Stimulated activated CD4-positive, alpha-beta T cell treated with anti-CD3 and anti-CD28 coated beads, Interleukin-4, amount 100 ng/mL, for 24 hours (primary cell): ENCODE measurements around the gene ZFP36L2.

ENCODE experiments used
- DNase-seq: peaks from one replicate; pipeline ENCODE4 v3.0.0-alpha.2; 2020

The ZFP36L2 gene, protein sequence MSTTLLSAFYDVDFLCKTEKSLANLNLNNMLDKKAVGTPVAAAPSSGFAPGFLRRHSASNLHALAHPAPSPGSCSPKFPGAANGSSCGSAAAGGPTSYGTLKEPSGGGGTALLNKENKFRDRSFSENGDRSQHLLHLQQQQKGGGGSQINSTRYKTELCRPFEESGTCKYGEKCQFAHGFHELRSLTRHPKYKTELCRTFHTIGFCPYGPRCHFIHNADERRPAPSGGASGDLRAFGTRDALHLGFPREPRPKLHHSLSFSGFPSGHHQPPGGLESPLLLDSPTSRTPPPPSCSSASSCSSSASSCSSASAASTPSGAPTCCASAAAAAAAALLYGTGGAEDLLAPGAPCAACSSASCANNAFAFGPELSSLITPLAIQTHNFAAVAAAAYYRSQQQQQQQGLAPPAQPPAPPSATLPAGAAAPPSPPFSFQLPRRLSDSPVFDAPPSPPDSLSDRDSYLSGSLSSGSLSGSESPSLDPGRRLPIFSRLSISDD

DNA sequence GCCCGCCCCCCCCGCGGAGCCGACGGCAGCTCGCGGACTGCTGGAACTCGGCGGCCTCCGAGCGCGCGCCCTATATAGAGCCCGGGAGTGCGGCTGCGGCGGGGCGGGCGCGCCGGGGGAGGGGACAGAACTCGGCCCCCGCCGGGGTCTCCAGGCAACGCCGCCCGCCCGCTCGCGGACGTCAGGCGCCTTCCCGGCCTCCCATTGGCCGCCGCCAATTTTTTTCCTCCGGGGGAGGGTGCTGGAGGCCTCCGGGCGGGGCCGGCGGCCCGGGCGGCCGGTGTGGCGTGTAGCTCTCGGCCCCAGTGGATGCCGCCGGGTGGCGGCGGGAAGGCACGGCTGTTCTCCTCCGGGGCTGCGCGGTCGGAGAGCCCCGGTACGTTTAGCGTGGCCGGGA is at the start of gene ZFP36L2:
Gene ZFP36L2 (minus strand): TSS at position 49 of the 397 bp plus-strand sequence. CDS start 291 bp downstream, outside the sequence.
- peak; percentile 94 for DNase-seq

DNA sequence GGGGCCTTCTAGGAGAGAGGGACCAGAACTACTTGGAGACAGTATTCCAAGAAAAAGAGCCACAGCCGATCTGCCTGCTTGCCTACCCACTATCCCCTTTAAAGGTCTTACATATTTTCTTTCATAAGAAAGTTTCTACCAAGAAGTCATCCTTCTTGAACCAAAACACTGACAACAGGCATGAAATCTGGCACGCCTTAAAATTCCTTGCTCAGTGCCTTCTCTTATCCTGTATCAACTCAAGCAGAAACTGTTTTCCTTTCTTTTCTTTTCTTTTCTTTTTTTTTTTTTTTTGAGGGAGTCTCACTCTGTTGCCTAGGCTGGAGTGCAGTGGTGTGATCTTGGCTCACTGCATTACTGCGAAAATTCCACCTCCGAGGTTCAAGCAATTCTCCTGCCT is 48.3 kb upstream of the ZFP36L2 start:
- DNase-seq, result no peak

GRCh38 chr2:43274055-43274454 is 47.6 kb upstream of the ZFP36L2 start:
- no peak for DNase-seq

DNA sequence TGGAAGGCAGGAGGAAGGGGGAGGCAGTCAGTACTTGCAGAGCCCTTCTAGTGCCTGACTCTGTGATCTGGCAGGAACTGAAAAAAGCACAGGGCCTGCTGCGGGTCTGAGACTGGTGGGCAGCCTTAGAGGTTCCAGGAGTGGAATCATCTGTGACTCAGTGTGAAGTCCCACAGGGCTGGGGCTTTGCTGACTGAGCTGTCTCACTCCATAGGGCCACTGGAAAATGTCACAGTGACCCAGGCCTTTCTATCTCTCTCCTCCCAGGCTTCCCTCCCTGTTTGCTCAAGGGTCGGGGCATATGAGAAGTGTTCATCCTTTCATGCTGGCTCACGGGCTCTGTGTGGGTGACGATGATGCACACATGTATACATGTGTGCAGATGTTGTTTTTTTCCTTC is 47.1 kb upstream of the ZFP36L2 start:
- DNase-seq, result no peak

DNA sequence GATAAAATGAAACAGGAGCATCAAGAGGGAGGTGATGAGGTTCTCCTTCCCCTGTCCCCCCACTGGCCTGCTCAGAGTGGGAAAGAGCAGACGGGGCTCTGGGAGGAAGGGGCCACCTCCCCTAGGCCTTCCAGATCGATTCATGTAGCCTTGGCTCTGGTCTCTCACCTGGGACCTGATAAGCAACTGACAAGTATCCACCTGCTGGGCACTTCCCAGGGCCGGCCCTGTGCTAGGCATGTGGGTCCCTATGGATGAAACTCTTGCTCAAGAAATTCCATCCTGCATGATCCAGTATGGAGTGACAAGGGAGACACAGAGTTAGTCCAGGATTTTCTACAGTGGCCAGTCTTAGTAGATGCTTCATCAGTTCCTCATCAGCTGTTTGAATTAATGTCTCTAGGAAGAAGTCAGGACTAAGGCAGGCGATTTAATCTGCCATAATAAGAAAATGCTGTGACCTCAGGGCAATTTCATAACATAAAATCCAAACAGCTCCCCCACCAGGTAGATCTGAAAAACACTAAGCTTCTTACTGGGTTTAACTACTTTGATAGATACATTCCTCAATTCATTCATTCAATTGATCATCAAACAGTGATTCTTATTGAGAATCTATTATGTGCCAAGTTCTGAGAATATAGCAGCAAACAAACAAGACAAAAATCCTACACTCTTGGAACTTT is 44.7 kb upstream of the ZFP36L2 start:
- no peak for DNase-seq

GRCh38 chr2:43270461-43270860 is 44.1 kb upstream of the ZFP36L2 start:
- DNase-seq, result no peak

DNA sequence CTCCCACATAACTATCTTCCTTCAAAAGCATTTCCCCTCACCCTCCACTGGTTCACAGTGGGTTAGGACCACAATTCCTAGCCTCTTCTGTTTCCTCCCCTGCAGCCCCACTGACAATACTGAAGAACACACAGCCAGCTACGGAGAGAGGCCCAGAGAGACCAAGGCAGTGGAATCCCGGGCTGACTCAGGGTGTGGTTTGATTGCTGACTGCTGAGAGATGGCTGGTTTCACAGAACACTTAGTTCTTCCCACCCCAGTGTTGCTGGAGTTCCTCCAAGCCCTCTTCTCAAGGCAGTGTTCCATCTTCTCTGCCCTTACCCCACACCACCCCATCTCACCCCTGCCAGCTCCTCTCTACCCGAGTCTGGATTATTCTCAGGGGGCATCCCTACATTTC is 43.3 kb upstream of the ZFP36L2 start:
- DNase-seq, result no peak

GRCh38 chr2:43269074-43269572 is 42.7 kb upstream of the ZFP36L2 start:
- no peak for DNase-seq

GRCh38 chr2:43268066-43268953 is 41.9 kb upstream of the ZFP36L2 start:
- DNase-seq, result no peak

- no peak for DNase-seq
These were observed 41.0 kb upstream of the ZFP36L2 start for GRCh38 chr2:43267381-43267780.

- no peak for DNase-seq
These were observed 40.3 kb upstream of the ZFP36L2 start for GRCh38 chr2:43266711-43267111.

GRCh38 chr2:43265421-43265820 is 39.0 kb upstream of the ZFP36L2 start:
- DNase-seq, result no peak

- DNase-seq, result no peak
These were observed 38.6 kb upstream of the ZFP36L2 start for GRCh38 chr2:43265001-43265400.

DNA sequence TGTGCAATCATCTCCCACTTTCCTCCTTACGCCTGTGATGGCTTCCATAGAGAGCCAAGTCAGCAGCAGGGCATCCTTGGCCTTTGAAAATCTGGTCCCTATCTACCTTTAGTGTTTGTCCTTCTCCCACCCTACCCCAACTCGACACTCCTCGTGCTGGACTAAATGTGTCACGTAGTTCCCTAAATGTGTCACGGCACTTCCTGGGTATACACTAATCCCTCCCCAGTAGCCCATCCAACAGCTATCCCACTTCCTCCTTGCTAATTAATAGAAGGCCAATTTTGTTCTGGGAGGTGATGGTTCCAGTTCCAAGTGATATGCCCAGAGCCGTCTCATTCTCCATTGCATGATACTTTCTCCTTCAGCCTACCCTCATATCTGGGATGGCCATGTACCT is 36.5 kb upstream of the ZFP36L2 start:
- no peak for DNase-seq

GRCh38 chr2:43262239-43262638 is 35.8 kb upstream of the ZFP36L2 start:
- DNase-seq, result no peak

DNA sequence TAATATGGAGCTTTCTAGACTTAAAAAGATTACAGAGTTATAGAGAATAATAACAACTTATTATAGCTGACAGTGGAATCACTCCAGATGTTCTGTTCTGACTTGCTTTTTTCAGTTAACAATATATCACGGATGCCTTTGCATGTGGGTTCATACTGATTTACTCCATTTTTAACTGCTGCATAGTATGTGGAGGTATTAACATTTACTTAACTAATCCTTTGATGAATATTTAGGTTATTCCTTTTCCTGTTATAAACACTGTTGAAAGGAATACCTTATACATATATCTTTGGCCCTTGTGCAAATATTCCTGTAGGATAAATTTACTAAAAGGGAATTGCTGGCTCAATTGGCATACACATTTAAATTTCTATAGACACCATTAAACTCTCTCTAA is 33.1 kb upstream of the ZFP36L2 start:
- DNase-seq, result no peak

GRCh38 chr2:43258547-43259156 is 32.2 kb upstream of the ZFP36L2 start:
- no peak for DNase-seq

GRCh38 chr2:43255296-43255910 is 29.0 kb upstream of the ZFP36L2 start:
- no peak for DNase-seq

DNA sequence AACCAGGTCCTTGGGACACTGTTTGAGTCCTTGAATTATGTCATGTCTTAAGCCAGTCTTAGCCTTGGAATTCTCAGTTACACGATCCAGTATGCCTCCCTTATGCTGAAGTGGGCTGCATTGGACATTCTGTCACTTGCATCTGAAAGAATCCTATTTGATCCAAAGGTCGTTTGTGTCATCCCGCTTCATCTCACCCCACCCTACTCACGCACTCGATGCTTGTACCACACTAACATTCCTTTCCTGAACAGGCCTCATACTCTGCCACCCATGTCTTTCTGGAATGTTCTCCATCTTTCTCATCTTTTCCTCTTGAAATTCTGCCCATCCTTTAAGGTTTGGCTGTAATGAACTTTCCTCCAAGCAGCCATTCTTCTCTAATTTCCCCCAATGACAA is 27.9 kb upstream of the ZFP36L2 start:
- DNase-seq, result no peak

- no peak for DNase-seq
These were observed 24.8 kb upstream of the ZFP36L2 start for GRCh38 chr2:43251171-43251731.

DNA sequence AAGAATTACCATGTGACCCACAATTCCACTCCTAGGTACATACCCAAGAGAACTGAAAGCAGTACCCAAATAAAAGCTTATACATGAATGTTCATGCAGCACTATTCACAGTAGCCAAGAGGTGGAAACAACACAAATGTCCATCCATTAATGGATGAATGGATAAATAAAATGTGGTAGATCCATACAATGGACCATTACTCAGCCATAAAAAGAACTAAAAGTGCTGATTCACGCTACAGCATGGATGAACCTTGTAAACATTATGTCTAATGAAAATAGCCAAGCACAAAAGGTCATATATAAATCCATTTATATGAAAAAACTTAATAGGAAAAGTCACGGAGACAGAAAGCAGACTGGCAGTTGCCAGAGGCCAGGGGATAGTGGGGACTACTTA is 23.6 kb upstream of the ZFP36L2 start:
- DNase-seq, result no peak

DNA sequence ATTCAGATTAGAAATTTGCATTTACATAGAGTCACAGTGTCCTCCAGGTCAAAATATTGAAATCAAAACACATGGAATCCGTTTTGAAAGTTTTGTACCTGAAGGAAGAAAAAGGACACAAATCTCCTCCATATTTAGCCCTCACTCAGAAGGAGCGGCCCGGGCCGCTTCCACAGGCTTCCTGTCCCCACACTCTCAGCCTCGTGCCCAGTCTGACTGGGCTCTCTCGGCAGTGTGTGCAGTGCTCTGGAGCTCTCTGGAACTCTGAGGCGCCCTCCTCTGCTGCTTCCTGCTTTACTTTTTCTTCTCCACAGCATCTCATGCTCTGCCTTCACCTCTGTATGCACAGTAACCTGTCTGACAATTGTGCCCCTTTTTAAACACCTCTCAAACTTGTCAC is 22.2 kb upstream of the ZFP36L2 start:
- DNase-seq, result no peak
